ENCODE results near the gene UBXN2A.

UBXN2A gene

DNA sequence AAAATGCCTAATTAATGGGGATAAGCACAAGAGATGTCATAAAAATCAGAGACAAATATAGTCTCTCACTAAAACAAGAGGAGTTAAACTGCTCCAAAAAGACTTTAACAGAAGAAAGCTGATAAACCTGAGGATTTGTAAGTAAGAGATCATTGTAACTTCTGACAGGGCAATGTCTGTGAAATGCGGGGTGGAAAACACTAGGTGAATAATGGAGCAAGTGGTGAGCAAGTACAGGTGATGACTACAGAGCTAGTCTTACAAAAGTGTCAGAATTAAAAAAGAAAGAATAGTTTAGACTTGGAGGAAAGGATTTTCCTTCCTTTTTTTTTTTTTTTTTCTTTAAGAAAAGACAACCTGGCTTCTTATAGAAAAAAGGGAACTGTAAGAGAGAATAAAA, 36.0 kb upstream of the UBXN2A start:
- in situ Hi-C loops (cut with HindIII; ENCODE audit: low sequenced_read_pairs) = no loop called here
- TF ChIP-seq, protein P1, sequence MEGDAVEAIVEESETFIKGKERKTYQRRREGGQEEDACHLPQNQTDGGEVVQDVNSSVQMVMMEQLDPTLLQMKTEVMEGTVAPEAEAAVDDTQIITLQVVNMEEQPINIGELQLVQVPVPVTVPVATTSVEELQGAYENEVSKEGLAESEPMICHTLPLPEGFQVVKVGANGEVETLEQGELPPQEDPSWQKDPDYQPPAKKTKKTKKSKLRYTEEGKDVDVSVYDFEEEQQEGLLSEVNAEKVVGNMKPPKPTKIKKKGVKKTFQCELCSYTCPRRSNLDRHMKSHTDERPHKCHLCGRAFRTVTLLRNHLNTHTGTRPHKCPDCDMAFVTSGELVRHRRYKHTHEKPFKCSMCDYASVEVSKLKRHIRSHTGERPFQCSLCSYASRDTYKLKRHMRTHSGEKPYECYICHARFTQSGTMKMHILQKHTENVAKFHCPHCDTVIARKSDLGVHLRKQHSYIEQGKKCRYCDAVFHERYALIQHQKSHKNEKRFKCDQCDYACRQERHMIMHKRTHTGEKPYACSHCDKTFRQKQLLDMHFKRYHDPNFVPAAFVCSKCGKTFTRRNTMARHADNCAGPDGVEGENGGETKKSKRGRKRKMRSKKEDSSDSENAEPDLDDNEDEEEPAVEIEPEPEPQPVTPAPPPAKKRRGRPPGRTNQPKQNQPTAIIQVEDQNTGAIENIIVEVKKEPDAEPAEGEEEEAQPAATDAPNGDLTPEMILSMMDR (IDR thresholded peaks at IDR 0.05; ENCODE audit: low read depth, low read length, missing control alignments) = no peak
- DNase-seq (ENCODE audit: low read depth) = no peak
- H3K4me3 ChIP-seq (ENCODE audit: low read depth, low read length) = no peak overlapping the region

DNA sequence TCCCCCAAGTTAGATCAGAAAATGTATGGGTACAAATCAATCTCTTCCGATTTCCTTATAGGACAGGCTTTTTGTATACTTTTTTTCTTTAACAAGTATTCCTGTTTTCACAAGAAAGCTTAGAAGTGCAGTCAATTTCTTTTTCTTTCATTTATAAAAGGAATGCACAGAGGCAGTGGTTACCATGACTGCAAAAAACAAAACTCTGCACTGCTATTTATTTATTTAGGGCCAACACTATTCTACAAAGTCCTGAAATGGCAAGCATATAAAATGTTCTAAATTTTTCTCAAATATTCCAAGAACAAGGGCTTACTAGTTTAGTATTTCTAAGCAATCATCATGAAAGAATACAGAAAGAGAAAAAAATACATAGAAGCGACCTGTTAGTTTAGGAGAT, 35.6 kb upstream of the UBXN2A start:
- H3K4me3 ChIP-seq (ENCODE audit: low read depth, low read length) = no peak overlapping the region
- DNase-seq (ENCODE audit: low read depth) = peak; percentile 50
- TF ChIP-seq, protein P1 (IDR thresholded peaks at IDR 0.05; ENCODE audit: low read depth, low read length, missing control alignments) = no peak
- in situ Hi-C loops (cut with HindIII; ENCODE audit: low sequenced_read_pairs) = no loop called here

DNA sequence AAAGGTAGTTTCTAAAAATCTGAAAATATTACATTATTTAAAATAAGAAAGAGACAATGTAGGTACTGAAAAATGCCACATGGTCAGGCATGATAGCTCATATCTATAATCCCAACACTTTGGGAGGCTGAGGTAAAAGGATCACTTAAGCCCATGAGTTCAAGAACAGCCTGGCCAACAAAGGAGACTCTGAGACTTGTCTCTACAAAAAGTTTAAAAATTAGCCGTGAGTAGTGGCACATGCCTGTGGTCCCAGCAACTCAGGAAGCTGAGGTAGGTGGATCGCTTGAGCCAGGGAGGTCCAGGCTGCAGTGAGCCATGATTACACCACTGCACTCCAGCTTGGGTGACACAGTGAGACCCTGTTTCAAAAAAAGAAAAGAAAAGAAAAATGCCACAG, 35.1 kb upstream of the UBXN2A start:
- in situ Hi-C loops (cut with HindIII; ENCODE audit: low sequenced_read_pairs) = no loop called here
- TF ChIP-seq, protein P1 (IDR thresholded peaks at IDR 0.05; ENCODE audit: low read depth, low read length, missing control alignments) = no peak
- no peak for DNase-seq (ENCODE audit: low read depth)
- H3K4me3 ChIP-seq (ENCODE audit: low read depth, low read length) = no peak overlapping the region

DNA sequence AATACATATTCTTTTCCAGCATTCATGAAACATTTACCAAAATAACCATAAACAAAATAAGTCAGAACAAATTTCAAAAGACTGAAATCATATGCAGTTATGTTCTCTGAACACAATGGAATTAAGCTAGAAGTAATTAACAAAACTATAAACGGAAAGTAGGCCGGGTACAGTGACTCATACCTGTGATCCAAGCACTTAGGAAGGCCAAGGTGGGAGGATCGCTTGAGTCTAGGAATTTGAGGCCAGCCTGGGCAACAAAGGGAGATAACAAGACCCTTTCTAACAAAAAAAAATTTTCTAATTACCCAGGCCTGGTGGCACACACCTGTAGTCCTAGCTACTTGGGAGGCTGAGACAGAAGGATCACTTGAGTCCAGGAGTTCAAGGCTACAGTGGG, 28.2 kb upstream of the UBXN2A start:
- TF ChIP-seq, protein P1 (IDR thresholded peaks at IDR 0.05; ENCODE audit: low read depth, low read length, missing control alignments) = no peak
- in situ Hi-C loops (cut with HindIII; ENCODE audit: low sequenced_read_pairs) = no loop called here
- no peak overlapping the region for H3K4me3 ChIP-seq (ENCODE audit: low read depth, low read length)
- no peak for DNase-seq (ENCODE audit: low read depth)

DNA sequence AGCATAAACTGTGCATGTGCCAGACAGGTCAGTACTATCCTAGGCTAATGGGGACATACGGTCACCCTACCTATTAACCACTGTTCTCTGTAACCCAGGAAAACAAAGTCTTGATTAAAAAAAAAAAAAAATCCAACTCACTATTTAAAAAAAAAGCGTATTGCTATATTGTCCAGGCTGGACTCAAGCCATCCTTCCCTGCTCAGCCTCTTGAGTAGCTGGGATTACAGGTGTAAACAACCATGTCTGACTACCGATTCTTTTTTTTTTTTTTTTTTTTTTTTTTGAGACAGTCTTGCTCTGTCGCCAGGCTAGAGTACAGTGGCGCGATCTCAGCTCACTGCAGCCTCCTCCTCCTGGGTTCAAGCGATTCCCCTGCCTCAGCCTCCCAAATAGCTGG, 24.9 kb upstream of the UBXN2A start:
- TF ChIP-seq, protein P1 (IDR thresholded peaks at IDR 0.05; ENCODE audit: low read depth, low read length, missing control alignments) = no peak
- no peak for DNase-seq (ENCODE audit: low read depth)
- no peak overlapping the region for H3K4me3 ChIP-seq (ENCODE audit: low read depth, low read length)
- in situ Hi-C loops (cut with HindIII; ENCODE audit: low sequenced_read_pairs) = no loop called here

DNA sequence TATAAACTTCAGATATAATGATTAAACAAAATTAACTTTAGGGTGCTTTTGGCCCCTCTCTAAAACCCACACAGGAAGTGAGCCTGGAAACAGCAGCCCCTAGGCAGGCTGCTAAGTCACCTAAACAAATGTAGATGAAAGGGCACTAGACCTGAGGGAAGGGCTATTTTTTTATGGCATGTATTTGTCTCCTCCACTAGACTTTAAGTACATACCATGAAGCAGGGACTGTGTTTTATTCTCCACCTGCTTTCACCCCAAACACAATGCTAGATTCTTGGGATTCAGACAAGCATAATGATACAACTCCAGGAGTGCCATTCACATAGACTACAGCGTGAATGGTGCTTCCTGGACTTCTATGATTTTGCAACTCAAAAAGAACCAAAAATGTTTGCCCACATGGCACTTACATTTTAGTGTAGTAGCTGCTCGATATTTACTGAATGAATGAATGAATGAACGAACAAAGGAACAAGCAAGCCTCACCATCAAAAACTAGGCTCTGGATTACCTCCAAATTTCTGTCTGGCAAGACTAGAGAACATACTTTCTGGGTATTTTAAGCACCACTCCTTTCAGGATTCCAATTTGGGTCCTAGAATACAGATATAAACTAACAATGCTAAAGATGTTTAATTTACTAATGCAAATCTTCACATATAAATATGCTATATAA, 23.4 kb upstream of the UBXN2A start:
- no peak for DNase-seq (ENCODE audit: low read depth)
- no peak overlapping the region for H3K4me3 ChIP-seq (ENCODE audit: low read depth, low read length)
- TF ChIP-seq, protein P1 (IDR thresholded peaks at IDR 0.05; ENCODE audit: low read depth, low read length, missing control alignments) = no peak
- in situ Hi-C loops (cut with HindIII; ENCODE audit: low sequenced_read_pairs) = no loop called here
